GM18861 (cell line): ENCODE data around the gene CACNA2D3.
"Not testable (repeated sequence)": the region's sequence is repeated elsewhere in the genome, so short reads cannot be mapped to it uniquely, and the experiment has no call there.

Experiments used
- ATAC-seq: cut with Tn5 transposase; IDR thresholded peaks from one replicate; pipeline ENCODE4 v1.9.1; 2021; ENCODE audit not compliant: unreplicated experiment

Gene CACNA2D3

GRCh38 chr3:54968546-54969172 lies 846.3 kb downstream of the CACNA2D3 start:
- no peak for ATAC-seq

- no peak for ATAC-seq
These were observed 847.3 kb downstream of the CACNA2D3 start for GRCh38 chr3:54969652-54970051.

- ATAC-seq: no peak
These were observed 848.5 kb downstream of the CACNA2D3 start for GRCh38 chr3:54970895-54971294.

- ATAC-seq: no peak
These were observed 855.1 kb downstream of the CACNA2D3 start for GRCh38 chr3:54977439-54977838.

- ATAC-seq: not testable (repeated sequence)
These were observed 855.6 kb downstream of the CACNA2D3 start for GRCh38 chr3:54977946-54978345.

GRCh38 chr3:54982807-54983206 lies 860.5 kb downstream of the CACNA2D3 start:
- ATAC-seq: no peak

- ATAC-seq: no peak
These were observed 861.1 kb downstream of the CACNA2D3 start for GRCh38 chr3:54983266-54984099.

- no peak for ATAC-seq
These were observed 863.5 kb downstream of the CACNA2D3 start for GRCh38 chr3:54985856-54986255.

- ATAC-seq: no peak
These were observed 863.9 kb downstream of the CACNA2D3 start for GRCh38 chr3:54986294-54986693.

- no peak for ATAC-seq
These were observed 865.4 kb downstream of the CACNA2D3 start for GRCh38 chr3:54987719-54988118.

- ATAC-seq: no peak
These were observed 866.0 kb downstream of the CACNA2D3 start for GRCh38 chr3:54988302-54988837.

GRCh38 chr3:54988838-54989630 lies 866.7 kb downstream of the CACNA2D3 start:
- ATAC-seq: no peak

- no peak for ATAC-seq
These were observed 871.8 kb downstream of the CACNA2D3 start for GRCh38 chr3:54994111-54994513.

- no peak for ATAC-seq
These were observed 876.8 kb downstream of the CACNA2D3 start for GRCh38 chr3:54999159-54999558.

GRCh38 chr3:54999811-55000210 lies 877.5 kb downstream of the CACNA2D3 start:
- ATAC-seq: no peak

GRCh38 chr3:55000546-55000945 lies 878.2 kb downstream of the CACNA2D3 start:
- ATAC-seq: no peak

GRCh38 chr3:55000953-55001352 lies 878.6 kb downstream of the CACNA2D3 start:
- ATAC-seq: no peak

- no peak for ATAC-seq
These were observed 880.1 kb downstream of the CACNA2D3 start for GRCh38 chr3:55002416-55002930.

- no peak for ATAC-seq
These were observed 883.9 kb downstream of the CACNA2D3 start for GRCh38 chr3:55006244-55006676.

GRCh38 chr3:55007971-55008370 lies 885.6 kb downstream of the CACNA2D3 start:
- ATAC-seq: no peak

- ATAC-seq: no peak
These were observed 887.0 kb downstream of the CACNA2D3 start for GRCh38 chr3:55009372-55009771.
